ENCODE results near the gene RETREG3.
"Not testable (repeated sequence)": the region's sequence is repeated elsewhere in the genome, so short reads cannot be mapped to it uniquely, and the experiment has no call there.

- TF ChIP-seq NRF1 (IDR thresholded peaks at IDR 0.05; ENCODE audit: low read depth, low read length); GABPA (IDR thresholded peaks at IDR 0.05; ENCODE audit: low read depth); RCOR1 (IDR thresholded peaks at IDR 0.05; ENCODE audit: low read length); RXRA (IDR thresholded peaks at IDR 0.05; ENCODE audit: borderline replicate concordance, low read depth); CTCF (IDR thresholded peaks at IDR 0.05); TAF1 (IDR thresholded peaks at IDR 0.05; ENCODE audit: borderline replicate concordance, low read depth, low read length); RFX5 (IDR thresholded peaks at IDR 0.05; ENCODE audit: low read length): not testable (repeated sequence)
These were observed 18.0 kb upstream of the RETREG3 start for GRCh38 chr17:42627032-42627764.
